Naive thymus-derived CD4-positive, alpha-beta T cell (primary cell): ENCODE data around the gene RNASE8. TPM values are rescaled to one million over a fixed set of nuclear protein-coding genes. Genes with fewer than 3 reads are reported as not detected.

ENCODE experiments used
- ATAC-seq: fragments of 150-1000 bp; cut with Tn5 transposase; 2 replicates; pipeline ENCODE4 v1.10.0; 2021; ENCODE audit warnings: mild to moderate bottlenecking, moderate library complexity
- CTCF ChIA-PET: fragments of 350-600 bp; sonication (Branson Sonifier 250); formaldehyde crosslinking; loops from one replicate; lab custom pipeline; 2021; ENCODE audit warnings: antibody characterized with exemption; lab: Charles Lee
- POLR2A ChIA-PET: fragments of 350-600 bp; sonication (Branson Sonifier 250); formaldehyde crosslinking; loops from one replicate; lab custom pipeline; 2021; ENCODE audit warnings: antibody characterized with exemption, inconsistent platforms; lab: Charles Lee
- DNase-seq, 9 donors: peaks; one replicate each; pipeline versions ENCODE4 v3.0.0 to v3.0.0-alpha.2; 2020 to 2022; ENCODE audit warnings: mixed read lengths in 1 of 9
- H3K27ac ChIP-seq: one replicate; pipeline ENCODE4 v1.7.0; 2013; ENCODE audit warnings: mild to moderate bottlenecking, low read depth, low read length, moderate library complexity
- H3K27me3 ChIP-seq, 2 donors: one replicate each; pipeline ENCODE4 v1.7.0; 2013; ENCODE audit warnings: low read length in 2 of 2, mild to moderate bottlenecking in 2 of 2, moderate library complexity in 2 of 2; ENCODE audit not compliant: control insufficient read depth in 2 of 2, insufficient read depth in 2 of 2
- H3K36me3 ChIP-seq, 3 experiments: 1 replicate in 2 of 3; 2 replicates in 1 of 3; pipeline ENCODE4 v1.7.0; 2013; ENCODE audit warnings: low read length in 3 of 3, mild to moderate bottlenecking in 3 of 3, moderate library complexity in 1 of 3; ENCODE audit not compliant: insufficient read depth in 3 of 3, control insufficient read depth in 2 of 3
- H3K4me1 ChIP-seq, 2 donors: one replicate each; pipeline ENCODE4 v1.7.0; 2013; ENCODE audit warnings: low read length in 2 of 2, mild to moderate bottlenecking in 2 of 2, moderate library complexity in 1 of 2; ENCODE audit not compliant: control insufficient read depth in 2 of 2, insufficient read depth in 2 of 2
- H3K4me3 ChIP-seq: 2 replicates; pipeline ENCODE4 v1.7.0; 2013; ENCODE audit warnings: mild to moderate bottlenecking, low read length
- H3K9me3 ChIP-seq, 3 experiments: 1 replicate in 2 of 3; 2 replicates in 1 of 3; pipeline ENCODE4 v1.7.0; 2013; ENCODE audit warnings: low read length in 3 of 3; ENCODE audit not compliant: control insufficient read depth in 2 of 3
- H3K27ac Mint-ChIP-seq, 9 donors: one replicate each; pipeline ENCODE4 v1.8.0; 2020 to 2022; ENCODE audit warnings: mixed read lengths in 9 of 9, mild to moderate bottlenecking in 8 of 9, moderate library complexity in 5 of 9, inconsistent platforms in 2 of 9
- H3K27me3 Mint-ChIP-seq, 5 donors: one replicate each; pipeline ENCODE4 v1.8.0; 2021 to 2022; ENCODE audit warnings: mixed read lengths in 5 of 5, mild to moderate bottlenecking in 1 of 5
- H3K36me3 Mint-ChIP-seq, 5 donors: one replicate each; pipeline ENCODE4 v1.8.0; 2020 to 2022; ENCODE audit warnings: mixed read lengths in 5 of 5, mild to moderate bottlenecking in 3 of 5, inconsistent platforms in 1 of 5
- H3K4me1 Mint-ChIP-seq, 7 donors: one replicate each; pipeline ENCODE4 v1.8.0; 2020 to 2022; ENCODE audit warnings: mixed read lengths in 7 of 7, mild to moderate bottlenecking in 3 of 7, inconsistent platforms in 1 of 7
- H3K4me3 Mint-ChIP-seq, 10 donors: one replicate each; pipeline ENCODE4 v1.8.0; 2020 to 2022; ENCODE audit warnings: mild to moderate bottlenecking in 10 of 10, mixed read lengths in 10 of 10, moderate library complexity in 6 of 10, inconsistent platforms in 2 of 10
- H3K9me3 Mint-ChIP-seq, 11 donors: one replicate each; pipeline ENCODE4 v1.8.0; 2020 to 2022; ENCODE audit warnings: mixed read lengths in 11 of 11, mild to moderate bottlenecking in 4 of 11, inconsistent platforms in 1 of 11, moderate library complexity in 1 of 11
- intact Hi-C, 2 donors: fragments of 100-400 bp; cut with micrococcal nuclease; formaldehyde crosslinking; loops; one replicate each; pipeline ENCODE4 v1.15.1; 2023
- polyA plus RNA-seq, 2 donors: library from polyadenylated mRNA; unstranded; fragments of 300-500 nt; fragmentation: Illumina TruSeq; gene quantifications; one replicate each; pipeline ENCODE4 v1.2.3, GENCODE V29; 2021
- total RNA-seq, 6 experiments: library from RNA in 5 of 6; stranded (reverse) in 5 of 6; gene quantifications; 1 replicate in 5 of 6; 2 replicates in 1 of 6; pipeline ENCODE4 v1.2.3 and lab custom pipeline; 2021 to 2026

The RNASE8 gene
- total and polyA plus RNA-seq, 7 experiments from 2014 or later: not detected

- Histone ChIP-seq H3K27ac (peak overlapping the region; percentile 34), H3K36me3 (no peaks in the 10 kb centered on the region), H3K9me3 (no peaks in the 10 kb centered on the region), H3K4me1 (peaks cover 13 to 15% of the 10 kb centered on the region in 2 donors), H3K27me3 (no peaks in the 10 kb centered on the region), H3K4me3 (no peak overlapping the region)
- Mint-ChIP-seq H3K27me3 (peaks cover 0 to 11% (median 0%) of the 10 kb centered on the region in 5 donors), H3K36me3 (peaks cover 0 to 2% (median 0%) of the 10 kb centered on the region in 5 donors), H3K27ac (peak overlapping the region; percentile 2 to 96 (median 91)), H3K4me1 (peaks cover 21 to 37% (median 33%) of the 10 kb centered on the region in 7 donors), H3K4me3 (no peak overlapping the region), H3K9me3 (peaks cover 0 to 5% (median 0%) of the 10 kb centered on the region in 11 donors)
- DNase-seq (no peak), ATAC-seq (no peak)
- POLR2A ChIA-PET: interaction anchor here (0.6 to 3.7 kb wide), 4 partner anchors 9 to 60 kb away, joined by 3 to 22 read pairs (median 7); partner anchors contain the start of gene ZNF219
- CTCF ChIA-PET: interaction anchor here (0.8 to 11.3 kb wide), 4 partner anchors 15 to 74 kb away, joined by 5 to 132 read pairs (median 21); no protein-coding TSS in a partner anchor
- intact Hi-C loops: loop anchor here (5.0 to 10.0 kb wide), 2 partner anchors 407 to 1496 kb away; partner anchors contain the start of genes DAD1 (in 1 of the 2) and RNASE4 (in 1 of the 2)
Observed at GRCh38 chr14:21089271-21089670, 31.6 kb downstream of the RNASE8 start.

- intact Hi-C loops: loop anchor here (5.0 to 10.0 kb wide), 2 partner anchors 408 to 1495 kb away; partner anchors contain the start of genes DAD1 (in 1 of the 2) and RNASE4 (in 1 of the 2)
- ATAC-seq (no peak), DNase-seq (no peak)
- ChIA-PET CTCF (interaction anchor here (4.1 to 11.3 kb wide), 2 partner anchors 15 to 75 kb away, joined by 37 to 132 read pairs; no protein-coding TSS in a partner anchor), POLR2A (interaction anchor here (1.9 to 3.7 kb wide), 2 partner anchors 8 to 14 kb away, joined by 9 to 22 read pairs; partner anchors contain the start of gene ZNF219)
- H3K27ac Mint-ChIP-seq: peak overlapping the region in 5 of 9 donors; percentile 38 to 96 (median 93)
- Histone ChIP-seq H3K4me3 (no peak overlapping the region), H3K9me3 (no peaks in the 10 kb centered on the region), H3K4me1 (peaks cover 13 to 15% of the 10 kb centered on the region in 2 donors), H3K27ac (peak overlapping the region; percentile 34), H3K27me3 (no peaks in the 10 kb centered on the region), H3K36me3 (no peaks in the 10 kb centered on the region)
- H3K27me3 Mint-ChIP-seq: peaks cover 0 to 11% (median 0%) of the 10 kb centered on the region in 5 donors
- peaks cover 21 to 37% (median 33%) of the 10 kb centered on the region in 7 donors for H3K4me1 Mint-ChIP-seq
- H3K36me3 Mint-ChIP-seq: peaks cover 0 to 2% (median 0%) of the 10 kb centered on the region in 5 donors
- H3K4me3 Mint-ChIP-seq: no peak overlapping the region
- peaks cover 0 to 5% (median 0%) of the 10 kb centered on the region in 11 donors for H3K9me3 Mint-ChIP-seq
Observed at GRCh38 chr14:21089877-21090193, 32.2 kb downstream of the RNASE8 start.

- CTCF ChIA-PET: interaction anchor here (4.1 to 11.3 kb wide), 2 partner anchors 14 to 75 kb away, joined by 37 to 132 read pairs; no protein-coding TSS in a partner anchor
- H3K27ac Mint-ChIP-seq: peak overlapping the region in 3 of 9 donors; percentile 52 to 93 (median 65)
- intact Hi-C loops: no loop called here
- DNase-seq (no peak), ATAC-seq (no peak)
- H3K4me3 Mint-ChIP-seq: no peak overlapping the region
- Histone ChIP-seq H3K36me3 (no peaks in the 10 kb centered on the region), H3K27me3 (no peaks in the 10 kb centered on the region), H3K27ac (no peak overlapping the region), H3K4me1 (peaks cover 13 to 15% of the 10 kb centered on the region in 2 donors), H3K9me3 (no peaks in the 10 kb centered on the region), H3K4me3 (no peak overlapping the region)
- H3K4me1 Mint-ChIP-seq: peaks cover 21 to 37% (median 33%) of the 10 kb centered on the region in 7 donors
- peaks cover 0 to 5% (median 0%) of the 10 kb centered on the region in 11 donors for H3K9me3 Mint-ChIP-seq
- peaks cover 0 to 11% (median 0%) of the 10 kb centered on the region in 5 donors for H3K27me3 Mint-ChIP-seq
- H3K36me3 Mint-ChIP-seq: peaks cover 0 to 2% (median 0%) of the 10 kb centered on the region in 5 donors
- POLR2A ChIA-PET: interaction anchor here (0.5 to 3.7 kb wide), 3 partner anchors 8 to 81 kb away, joined by 3 to 22 read pairs (median 9); partner anchors contain the start of gene ZNF219
Observed at GRCh38 chr14:21090194-21090939, 32.7 kb downstream of the RNASE8 start.

GRCh38 chr14:21090940-21091663 is 33.5 kb downstream of the RNASE8 start:
- ChIA-PET POLR2A (interaction anchor here (0.5 to 4.7 kb wide), 3 partner anchors 13 to 80 kb away, joined by 3 to 53 read pairs (median 6); no protein-coding TSS in a partner anchor), CTCF (interaction anchor here (0.9 to 11.3 kb wide), 5 partner anchors 10 to 76 kb away, joined by 3 to 132 read pairs (median 37); partner anchors contain the start of gene TMEM253)
- peaks cover 21 to 37% (median 30%) of the 10 kb centered on the region in 7 donors for H3K4me1 Mint-ChIP-seq
- no peak for ATAC-seq
- H3K9me3 Mint-ChIP-seq: peaks cover 0 to 5% (median 0%) of the 10 kb centered on the region in 11 donors
- Histone ChIP-seq H3K36me3 (no peaks in the 10 kb centered on the region), H3K4me1 (peaks cover 13 to 15% of the 10 kb centered on the region in 2 donors), H3K9me3 (no peaks in the 10 kb centered on the region), H3K4me3 (no peak overlapping the region), H3K27ac (no peak overlapping the region), H3K27me3 (no peaks in the 10 kb centered on the region)
- H3K36me3 Mint-ChIP-seq: peaks cover 0 to 2% (median 0%) of the 10 kb centered on the region in 5 donors
- peak overlapping the region in 6 of 9 donors; percentile 5 to 70 (median 42) for H3K27ac Mint-ChIP-seq
- no peak overlapping the region for H3K4me3 Mint-ChIP-seq
- peaks cover 0 to 11% (median 0%) of the 10 kb centered on the region in 5 donors for H3K27me3 Mint-ChIP-seq
- intact Hi-C loops: no loop called here
- no peak for DNase-seq

GRCh38 chr14:21091821-21092272 is 34.2 kb downstream of the RNASE8 start:
- H3K27me3 Mint-ChIP-seq: peaks cover 0 to 11% (median 0%) of the 10 kb centered on the region in 5 donors
- intact Hi-C loops: loop anchor here (1.0 kb wide), 4 partner anchors 12 to 465 kb away; no protein-coding TSS in a partner anchor
- no peaks in the 10 kb centered on the region for H3K27me3 ChIP-seq
- ChIA-PET CTCF (interaction anchor here (0.6 to 11.3 kb wide), 12 partner anchors 9 to 86 kb away, joined by 3 to 132 read pairs (median 4); partner anchors contain the start of gene TMEM253), POLR2A (interaction anchor here (1.4 to 4.7 kb wide), 3 partner anchors 12 to 77 kb away, joined by 5 to 53 read pairs (median 6); no protein-coding TSS in a partner anchor)
- no peak overlapping the region for H3K27ac ChIP-seq
- H3K4me3 Mint-ChIP-seq: no peak overlapping the region
- no peaks in the 10 kb centered on the region for H3K9me3 ChIP-seq
- H3K4me1 ChIP-seq: peaks cover 11 to 14% of the 10 kb centered on the region in 2 donors
- no peak overlapping the region for H3K4me3 ChIP-seq
- H3K9me3 Mint-ChIP-seq: peaks cover 0 to 5% (median 0%) of the 10 kb centered on the region in 11 donors
- peaks cover 0 to 2% (median 0%) of the 10 kb centered on the region in 5 donors for H3K36me3 Mint-ChIP-seq
- peak overlapping the region in 1 of 9 donors; percentile 57 for H3K27ac Mint-ChIP-seq
- ATAC-seq: no peak
- peaks cover 16 to 36% (median 25%) of the 10 kb centered on the region in 7 donors for H3K4me1 Mint-ChIP-seq
- no peak for DNase-seq
- H3K36me3 ChIP-seq: no peaks in the 10 kb centered on the region
